Esophagus muscularis mucosa (tissue), 3 donors: ENCODE data around the gene DLK1.

Source experiments
- CTCF ChIP-seq, 3 experiments: fragments of 200-600 bp in 2 of 3; fragments of 450-650 bp in 1 of 3; sonication (generic) in 2 of 3; IDR thresholded peaks; one replicate each; pipeline ENCODE4 v1.5.1; 2017 to 2019; ENCODE audit warnings: antibody characterized with exemption in 3 of 3, mild to moderate bottlenecking in 2 of 3, moderate library complexity in 1 of 3
- POLR2AphosphoS5 ChIP-seq, 2 donors: sonication (generic); formaldehyde crosslinking; IDR thresholded peaks; one replicate each; pipeline ENCODE4 v1.6.1; 2017; ENCODE audit warnings: antibody characterized with exemption in 2 of 2

GRCh38 chr14:100723830-100724437 is 2.8 kb upstream of the DLK1 start:
- no peak for TF ChIP-seq POLR2AphosphoS5 (IDR thresholded peaks at IDR 0.05)
- TF ChIP-seq CTCF (IDR thresholded peaks at IDR 0.05): no peak
